SH-SY5Y (cell line): ENCODE measurements around the gene PTMS.

Experiments used
- GATA2 ChIP-seq: IDR thresholded peaks from 2 replicates; pipeline ENCODE4 v1.6.1; 2011; ENCODE audit warnings: mild to moderate bottlenecking, low read depth, low read length
- GATA3 ChIP-seq: IDR thresholded peaks from 2 replicates; pipeline ENCODE4 v1.6.1; 2011; ENCODE audit warnings: low read depth, mild to moderate bottlenecking, low read length, moderate library complexity

DNA sequence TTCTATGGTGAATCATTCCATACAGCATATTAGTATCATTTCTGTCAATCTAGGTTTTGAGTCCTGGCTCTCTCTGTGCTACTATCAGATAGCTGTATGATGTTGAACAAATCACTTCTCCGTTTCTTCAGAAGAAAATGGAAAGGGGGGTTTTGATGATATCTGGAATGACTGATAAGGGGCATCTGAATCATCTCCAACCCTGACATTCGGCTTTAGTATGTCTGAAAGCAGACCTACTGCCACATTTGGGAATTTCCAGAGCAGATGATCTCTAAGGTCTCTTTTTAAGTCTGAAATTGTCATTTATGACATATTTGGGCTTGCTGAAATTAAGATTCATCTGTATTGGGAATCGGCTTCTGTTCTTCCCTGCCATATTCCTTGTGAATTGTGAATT, 23.3 kb upstream of the PTMS start:
- no peak; the same call in 1 of the 2 replicates for TF ChIP-seq GATA3
- peak; percentile 46; the same call in 1 of the 2 replicates for TF ChIP-seq GATA2
